22Rv1 (cell line): ENCODE results near the gene IDI2.

Source experiments
- ZFX ChIP-seq: fragments of 450-650 bp; IDR thresholded peaks from 2 replicates; pipeline ENCODE4 v1.6.1; 2017; ENCODE audit warnings: antibody characterized with exemption, borderline replicate concordance
- TF ChIP-seq, protein P1 (sequence below): fragments of 450-650 bp; IDR thresholded peaks from 2 replicates; pipeline ENCODE4 v1.5.1; 2017; ENCODE audit warnings: mild to moderate bottlenecking

GRCh38 chr10:1054684-1055083, 29.0 kb upstream of the IDI2 start:
- TF ChIP-seq, protein P1, sequence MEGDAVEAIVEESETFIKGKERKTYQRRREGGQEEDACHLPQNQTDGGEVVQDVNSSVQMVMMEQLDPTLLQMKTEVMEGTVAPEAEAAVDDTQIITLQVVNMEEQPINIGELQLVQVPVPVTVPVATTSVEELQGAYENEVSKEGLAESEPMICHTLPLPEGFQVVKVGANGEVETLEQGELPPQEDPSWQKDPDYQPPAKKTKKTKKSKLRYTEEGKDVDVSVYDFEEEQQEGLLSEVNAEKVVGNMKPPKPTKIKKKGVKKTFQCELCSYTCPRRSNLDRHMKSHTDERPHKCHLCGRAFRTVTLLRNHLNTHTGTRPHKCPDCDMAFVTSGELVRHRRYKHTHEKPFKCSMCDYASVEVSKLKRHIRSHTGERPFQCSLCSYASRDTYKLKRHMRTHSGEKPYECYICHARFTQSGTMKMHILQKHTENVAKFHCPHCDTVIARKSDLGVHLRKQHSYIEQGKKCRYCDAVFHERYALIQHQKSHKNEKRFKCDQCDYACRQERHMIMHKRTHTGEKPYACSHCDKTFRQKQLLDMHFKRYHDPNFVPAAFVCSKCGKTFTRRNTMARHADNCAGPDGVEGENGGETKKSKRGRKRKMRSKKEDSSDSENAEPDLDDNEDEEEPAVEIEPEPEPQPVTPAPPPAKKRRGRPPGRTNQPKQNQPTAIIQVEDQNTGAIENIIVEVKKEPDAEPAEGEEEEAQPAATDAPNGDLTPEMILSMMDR: no peak
- TF ChIP-seq ZFX: no peak
